Aorta (tissue), 5 donors: ENCODE measurements around the gene AIFM3. TPM values are rescaled to one million over a fixed set of nuclear protein-coding genes. Genes with fewer than 3 reads are reported as not detected.
"Not testable (repeated sequence)": the region's sequence is repeated elsewhere in the genome, so short reads cannot be mapped to it uniquely, and the experiment has no call there.

ENCODE experiments used
- ATAC-seq: fragments of 200-7000 bp; cut with Tn5 transposase; one replicate; pipeline ENCODE4 v1.9.1; 2022; ENCODE audit warnings: moderate library complexity; ENCODE audit not compliant: low FRiP score
- DNase-seq, 2 donors: peaks; one replicate each; pipeline ENCODE4 v3.0.0-alpha.2; 2020
- H3K27ac ChIP-seq, 2 donors: one replicate each; pipeline ENCODE4 v1.5.1; 2013; ENCODE audit warnings: low read length in 2 of 2, mild to moderate bottlenecking in 2 of 2, moderate library complexity in 2 of 2, control low read depth in 1 of 2, inconsistent platforms in 1 of 2, low read depth in 1 of 2
- H3K27me3 ChIP-seq, 2 donors: one replicate each; pipeline ENCODE4 v1.6.1; 2013; ENCODE audit warnings: control low read depth in 1 of 2, low read length in 1 of 2, mild to moderate bottlenecking in 1 of 2, moderate library complexity in 1 of 2; ENCODE audit not compliant: insufficient read depth in 2 of 2, control insufficient read depth in 1 of 2
- H3K36me3 ChIP-seq, 2 donors: one replicate each; pipeline ENCODE4 v1.6.1; 2013; ENCODE audit warnings: control low read depth in 1 of 2, low read length in 1 of 2, mild to moderate bottlenecking in 1 of 2; ENCODE audit not compliant: insufficient read depth in 2 of 2, control insufficient read depth in 1 of 2
- H3K4me1 ChIP-seq, 2 donors: one replicate each; pipeline ENCODE4 v1.6.1; 2013; ENCODE audit warnings: low read length in 2 of 2, control low read depth in 1 of 2, mild to moderate bottlenecking in 1 of 2, moderate library complexity in 1 of 2; ENCODE audit not compliant: insufficient read depth in 2 of 2, control insufficient read depth in 1 of 2
- H3K4me3 ChIP-seq, 2 donors: one replicate each; pipeline ENCODE4 v1.5.1; 2013; ENCODE audit warnings: low read length in 2 of 2, control low read depth in 1 of 2, mild to moderate bottlenecking in 1 of 2
- H3K9me3 ChIP-seq: one replicate; pipeline ENCODE4 v1.6.1; 2013; ENCODE audit warnings: mild to moderate bottlenecking, low read length; ENCODE audit not compliant: control insufficient read depth
- whole genome bisulfite sequencing, 2 donors: extraction: QIAGEN DNeasy Blood & Tissue Kit; methylation state at CpG; one replicate each; pipeline ENCODE4 v1.1.7; 2013; 5-methylcytosine and 5-hydroxymethylcytosine counted together
- intact Hi-C, 2 donors: fragments of 100-400 bp; cut with DNase I; formaldehyde crosslinking; loops; one replicate each; pipeline versions ENCODE4 v1.14.2 to v1.15.0; 2022
- polyA plus RNA-seq, 2 donors: library from polyadenylated mRNA; stranded (reverse); fragments of 200-250 nt; gene quantifications; one replicate each; pipeline ENCODE4 v1.2.3, GENCODE V29; 2013
- total RNA-seq, 2 donors: library from RNA; stranded (reverse); fragmentation: NEBNext Ultra II Directional; extraction: Animal tissue kit (Norgen Biotek cat#: 25700); gene quantifications; one replicate each; pipeline ENCODE4 v1.2.1, GENCODE V29; 2021
- donor health status: healthy with polysubstance abuse.
- donor health status: Bipolar disorder and iron deficiency.
- donor health status: DM: no; HTN: no; CAD: no.
- donor health status: DM: no; HTN: no; CAD: no.
- donor health status: DM: yes; HTN: yes; CAD: no.

AIFM3 gene
- total and polyA plus RNA-seq, 4 donors: 1.0 to 3.8 (median 1.8) TPM

DNA sequence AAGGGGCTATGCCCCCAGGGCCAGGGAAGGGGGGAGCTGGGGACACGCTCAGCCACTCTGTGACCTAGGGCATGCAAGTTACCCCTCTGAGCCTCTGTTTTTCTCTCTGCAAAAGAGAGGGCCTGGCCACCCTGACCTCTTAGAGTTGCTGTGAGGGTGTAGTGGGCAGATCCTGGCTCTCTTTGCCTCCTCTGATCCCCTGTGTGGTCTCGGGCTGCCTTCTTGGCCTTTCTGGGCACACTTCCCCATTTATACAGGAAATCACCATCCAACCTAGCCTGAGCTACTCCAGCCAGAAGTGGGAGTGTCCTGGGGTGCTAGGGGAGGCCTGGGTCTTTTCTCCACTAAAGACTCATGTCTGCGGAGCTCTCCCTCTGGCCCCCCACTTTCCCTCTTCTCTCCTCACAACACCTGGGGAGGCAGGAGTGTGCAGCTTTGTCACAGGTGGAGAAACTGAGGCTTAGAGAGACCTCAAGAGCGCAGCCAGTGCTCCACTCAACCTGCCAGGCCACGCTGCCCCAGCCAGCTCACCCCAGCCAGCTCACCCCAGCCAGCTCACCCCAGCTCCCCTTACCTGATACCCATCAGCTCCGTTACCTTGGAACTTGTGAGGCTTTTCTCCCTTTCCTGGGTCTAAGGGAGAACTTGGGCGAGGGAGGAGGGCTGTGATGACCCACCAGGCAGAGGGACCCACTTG is 1.4 kb downstream of the AIFM3 start:
- no peaks in the 10 kb centered on the region for H3K4me1 ChIP-seq
- H3K27ac ChIP-seq: no peak overlapping the region
- H3K27me3 ChIP-seq: no peaks in the 10 kb centered on the region
- no peak overlapping the region for H3K4me3 ChIP-seq
- DNase-seq (no peak), ATAC-seq (no peak)
- intact Hi-C loops: no loop called here
- 94 to 95% methylated on average over 7 of the region's 7 CpGs for WGBS, 2 donors
- no peaks in the 10 kb centered on the region for H3K36me3 ChIP-seq
- no peaks in the 10 kb centered on the region for H3K9me3 ChIP-seq

DNA sequence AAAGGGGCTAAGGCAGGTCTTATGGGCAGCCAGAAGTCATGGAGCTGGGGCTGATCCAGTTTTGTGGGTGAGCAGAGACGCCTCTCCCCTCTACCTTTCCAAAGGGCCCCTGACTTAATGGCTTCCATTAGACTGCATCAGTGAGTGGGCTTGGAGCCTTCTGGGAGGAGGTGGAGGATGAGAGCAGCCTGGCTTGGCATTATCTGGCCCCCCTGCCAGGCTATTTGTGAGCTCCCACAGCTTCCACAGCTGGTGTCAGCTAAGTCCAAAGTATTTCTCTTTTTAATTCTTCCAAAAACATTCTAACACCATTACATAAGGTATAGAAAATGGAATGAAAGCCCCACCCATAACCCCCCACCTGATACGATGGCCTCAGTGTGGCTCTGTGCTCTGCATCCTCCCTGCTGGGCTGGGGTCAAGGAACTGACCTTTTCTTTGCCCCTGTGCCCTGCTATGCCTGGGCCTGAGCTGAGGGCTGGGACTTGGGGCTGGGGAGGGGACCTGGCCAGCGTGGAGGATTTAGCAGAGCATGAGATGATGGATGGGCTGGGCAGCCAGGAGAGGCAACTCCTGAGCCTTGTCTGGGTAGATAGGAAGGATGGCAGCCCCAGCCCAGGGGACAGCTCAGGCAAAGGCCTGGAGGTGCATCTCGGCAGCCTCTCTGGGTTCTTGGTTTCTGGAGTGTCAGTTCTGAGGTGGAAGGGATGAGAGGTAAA is 4.0 kb downstream of the AIFM3 start:
- H3K4me3 ChIP-seq: no peak overlapping the region
- no peak for DNase-seq
- 56 to 63% methylated on average over 4 of the region's 4 CpGs for WGBS, 2 donors
- ATAC-seq: no peak
- H3K36me3 ChIP-seq: no peaks in the 10 kb centered on the region
- H3K27me3 ChIP-seq: no peaks in the 10 kb centered on the region
- H3K9me3 ChIP-seq: no peaks in the 10 kb centered on the region
- no peaks in the 10 kb centered on the region for H3K4me1 ChIP-seq
- H3K27ac ChIP-seq: no peak overlapping the region
- intact Hi-C loops: no loop called here

DNA sequence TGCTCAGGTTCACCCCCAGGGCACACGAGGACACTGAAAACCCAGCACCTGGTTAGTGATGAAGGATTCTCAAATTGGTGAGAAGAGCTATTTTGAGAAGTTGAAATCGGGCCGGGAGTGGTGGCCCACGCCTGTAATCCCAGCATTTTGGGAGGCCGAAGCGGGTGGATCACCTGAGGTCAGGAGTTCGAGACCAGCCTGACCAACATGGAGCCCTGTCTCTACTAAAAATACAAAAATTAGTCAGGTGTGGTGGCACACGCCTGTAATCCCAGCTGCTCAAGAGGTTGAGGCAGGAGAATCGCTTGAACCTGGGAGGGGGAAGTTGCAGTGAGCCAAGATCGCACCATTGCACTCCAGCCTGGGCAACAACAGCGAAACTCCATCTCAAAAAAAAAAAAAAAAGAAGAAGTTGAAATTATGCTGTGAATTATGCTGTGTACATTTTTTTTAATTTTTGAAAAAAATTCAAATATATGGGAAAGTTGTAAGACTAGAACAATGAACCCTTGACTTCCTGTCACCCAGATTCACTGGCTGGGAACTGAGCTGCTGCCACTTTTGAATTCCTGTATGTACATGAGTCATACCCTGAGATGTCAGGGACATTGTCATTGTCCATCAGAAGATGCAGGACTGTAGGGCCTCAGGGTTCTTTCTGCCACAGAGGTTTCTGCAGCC is 5.1 kb downstream of the AIFM3 start:
- H3K9me3 ChIP-seq, H3K4me3 ChIP-seq, ATAC-seq, DNase-seq, intact Hi-C loops, H3K27me3 ChIP-seq, H3K27ac ChIP-seq, H3K36me3 ChIP-seq, H3K4me1 ChIP-seq: not testable (repeated sequence)
- 90% methylated on average over 11 of the region's 11 CpGs for WGBS, 2 donors

DNA sequence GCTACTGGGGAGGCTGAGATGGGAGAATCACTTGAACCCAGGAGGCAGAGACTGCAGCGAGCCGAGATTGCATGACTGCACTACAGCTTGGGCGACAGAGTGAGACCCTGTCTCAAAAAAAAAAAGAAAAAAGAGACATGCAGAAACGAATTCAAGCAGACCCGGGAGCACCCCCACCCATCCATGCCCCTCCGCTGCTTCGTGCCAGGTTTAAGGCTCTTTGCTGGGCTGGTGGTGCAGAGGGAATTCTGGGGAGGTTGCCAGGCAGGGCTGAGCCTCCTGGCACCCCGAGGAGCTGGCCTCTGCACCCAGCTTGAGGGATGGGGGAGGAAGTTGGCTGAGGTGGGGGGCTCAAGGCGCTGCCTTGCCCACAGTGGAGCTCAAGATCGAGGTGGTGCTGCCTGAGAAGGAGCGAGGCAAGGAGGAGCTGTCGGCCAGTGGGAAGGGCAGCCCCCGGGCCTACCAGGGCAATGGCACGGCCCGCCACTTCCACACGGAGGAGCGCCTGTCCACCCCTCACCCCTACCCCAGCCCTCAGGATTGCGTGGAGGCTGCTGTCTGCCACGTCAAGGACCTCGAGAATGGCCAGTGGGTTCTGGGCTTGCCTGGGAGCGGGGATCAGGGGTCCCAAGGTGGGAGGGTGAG is 6.0 kb downstream of the AIFM3 start:
- no peaks in the 10 kb centered on the region for H3K4me1 ChIP-seq
- WGBS, 2 donors: 62 to 67% methylated on average over 16 to 21 of the region's 21 CpGs
- no peak overlapping the region for H3K27ac ChIP-seq
- intact Hi-C loops: no loop called here
- H3K9me3 ChIP-seq: no peaks in the 10 kb centered on the region
- no peaks in the 10 kb centered on the region for H3K27me3 ChIP-seq
- no peaks in the 10 kb centered on the region for H3K36me3 ChIP-seq
- ATAC-seq (no peak), DNase-seq (no peak)
- H3K4me3 ChIP-seq: no peak overlapping the region

DNA sequence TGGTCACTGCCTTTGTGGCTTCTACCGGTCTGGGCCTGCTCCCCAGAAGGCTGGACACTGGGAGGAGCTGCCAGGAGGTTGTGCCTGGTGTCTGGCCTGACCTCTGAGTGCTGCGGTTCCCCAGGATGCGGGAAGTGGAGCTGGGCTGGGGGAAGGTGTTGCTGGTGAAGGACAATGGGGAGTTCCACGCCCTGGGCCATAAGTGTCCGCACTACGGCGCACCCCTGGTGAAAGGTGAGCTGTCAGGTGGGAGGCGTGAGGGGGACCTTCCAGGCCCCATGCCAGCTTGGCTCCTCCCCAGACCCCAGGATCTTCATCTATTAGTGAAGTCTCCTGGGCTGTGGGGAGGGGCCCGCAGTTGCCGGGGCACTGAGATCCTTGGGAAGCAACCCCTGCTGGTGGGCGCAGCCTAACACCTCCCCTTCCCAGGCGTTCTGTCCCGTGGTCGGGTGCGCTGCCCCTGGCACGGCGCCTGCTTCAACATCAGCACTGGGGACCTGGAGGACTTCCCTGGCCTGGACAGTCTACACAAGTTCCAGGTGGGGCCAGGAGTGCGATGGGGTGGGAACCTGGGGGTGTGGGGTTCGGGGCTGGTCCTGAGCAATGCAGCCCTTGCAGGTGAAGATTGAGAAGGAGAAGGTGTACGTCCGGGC is 6.7 kb downstream of the AIFM3 start:
- H3K9me3 ChIP-seq: peaks cover 1% of the 10 kb centered on the region
- DNase-seq (no peak), ATAC-seq (no peak)
- H3K4me1 ChIP-seq: no peaks in the 10 kb centered on the region
- no peak overlapping the region for H3K4me3 ChIP-seq
- 57 to 58% methylated on average over 20 to 21 of the region's 21 CpGs for WGBS, 2 donors
- intact Hi-C loops: no loop called here
- no peak overlapping the region for H3K27ac ChIP-seq
- no peaks in the 10 kb centered on the region for H3K27me3 ChIP-seq
- no peaks in the 10 kb centered on the region for H3K36me3 ChIP-seq

DNA sequence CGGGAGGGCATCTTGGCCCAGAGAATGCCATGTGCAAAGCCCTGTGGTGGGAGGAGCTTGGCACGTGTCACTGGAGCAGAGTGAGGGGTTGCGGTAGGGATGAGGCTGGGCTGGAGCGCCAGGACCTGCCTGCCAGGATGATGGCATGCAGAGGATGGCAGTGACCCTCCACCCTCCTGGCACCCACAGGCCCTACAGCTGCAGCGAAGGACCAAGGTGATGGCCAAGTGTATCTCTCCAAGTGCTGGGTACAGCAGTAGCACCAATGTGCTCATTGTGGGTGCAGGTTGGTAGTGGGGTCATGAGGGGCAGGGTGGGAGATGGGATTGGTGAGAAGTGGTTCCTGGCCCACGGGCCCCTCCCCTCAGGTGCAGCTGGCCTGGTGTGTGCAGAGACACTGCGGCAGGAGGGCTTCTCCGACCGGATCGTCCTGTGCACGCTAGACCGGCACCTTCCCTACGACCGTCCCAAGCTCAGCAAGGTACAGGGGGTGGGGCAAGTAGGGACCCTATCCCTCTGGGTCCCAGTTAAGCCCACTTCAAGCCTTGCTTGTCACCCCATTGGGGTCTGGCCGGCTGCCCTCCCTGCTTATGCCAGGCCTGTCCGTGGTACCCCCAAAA is 7.4 kb downstream of the AIFM3 start:
- Histone ChIP-seq H3K27me3 (no peaks in the 10 kb centered on the region), H3K4me1 (no peaks in the 10 kb centered on the region), H3K36me3 (no peaks in the 10 kb centered on the region), H3K4me3 (no peak overlapping the region), H3K9me3 (peaks cover 3% of the 10 kb centered on the region), H3K27ac (no peak overlapping the region)
- DNase-seq (peak in 1 of 2 donors; percentile 71), ATAC-seq (no peak)
- intact Hi-C loops: no loop called here
- 73 to 80% methylated on average over 16 of the region's 16 CpGs for WGBS, 2 donors

DNA sequence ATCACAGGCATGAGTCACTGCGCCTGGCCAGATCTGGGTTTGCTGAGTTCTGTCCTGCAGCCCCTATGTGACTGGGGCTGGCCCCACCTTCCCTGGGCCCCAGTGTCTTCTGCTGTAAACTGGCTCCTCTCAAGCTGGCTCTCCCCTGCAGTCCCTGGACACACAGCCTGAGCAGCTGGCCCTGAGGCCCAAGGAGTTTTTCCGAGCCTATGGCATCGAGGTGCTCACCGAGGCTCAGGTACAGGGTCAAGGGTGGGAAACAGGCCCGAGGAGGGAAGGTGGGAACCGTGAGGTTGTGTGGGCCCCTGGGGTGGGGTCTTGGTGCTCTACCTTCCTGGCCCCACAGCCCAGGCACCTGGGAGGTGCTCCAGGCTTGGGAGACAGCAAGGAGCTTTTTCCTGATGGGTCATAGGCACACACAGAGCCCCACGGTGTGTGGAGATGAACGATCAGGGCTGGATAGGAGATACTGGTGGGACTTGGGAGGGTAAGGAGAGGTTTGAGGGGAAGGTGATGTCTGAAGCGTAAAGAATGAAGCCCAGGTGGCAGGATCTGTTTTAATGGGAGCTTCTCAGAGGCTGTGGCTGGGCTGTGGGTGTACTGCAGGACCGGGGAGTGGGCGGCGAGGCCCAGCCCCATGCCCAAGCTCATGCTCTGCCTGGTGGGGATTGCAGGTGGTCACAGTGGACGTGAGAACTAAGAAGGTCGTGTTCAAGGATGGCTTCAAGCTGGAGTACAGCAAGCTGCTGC is 8.7 kb downstream of the AIFM3 start:
- Histone ChIP-seq H3K36me3 (no peaks in the 10 kb centered on the region), H3K9me3 (peaks cover 3% of the 10 kb centered on the region), H3K4me1 (no peaks in the 10 kb centered on the region), H3K27me3 (no peaks in the 10 kb centered on the region), H3K27ac (no peak overlapping the region), H3K4me3 (no peak overlapping the region)
- WGBS, 2 donors: 82 to 84% methylated on average over 14 of the region's 14 CpGs
- ATAC-seq (no peak), DNase-seq (peak in 1 of 2 donors; percentile 46)
- intact Hi-C loops: no loop called here
